ENCODE results near the gene THOC2.
"Not testable (repeated sequence)": the region's sequence is repeated elsewhere in the genome, so short reads cannot be mapped to it uniquely, and the experiment has no call there.

DNA sequence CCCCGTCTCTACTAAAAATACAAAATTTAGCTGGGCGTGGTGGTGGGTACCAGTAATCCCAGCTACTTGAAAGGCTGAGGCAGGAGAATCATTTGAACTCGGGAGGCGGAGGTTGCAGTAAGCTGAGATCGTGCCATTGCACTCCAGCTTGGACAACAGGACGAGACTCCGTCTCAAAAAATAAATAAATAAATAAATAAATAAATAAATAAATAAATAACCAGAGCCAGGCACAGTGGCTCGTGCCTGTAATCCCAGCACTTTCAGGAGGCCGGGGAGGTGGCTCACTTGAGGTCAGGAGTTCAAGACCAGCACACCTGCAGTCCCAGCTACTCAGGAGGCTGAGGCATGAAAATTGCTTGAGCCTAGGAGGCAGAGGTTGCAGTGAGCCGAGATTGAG lies 48.9 kb upstream of the THOC2 start:
- TF ChIP-seq, protein P1, sequence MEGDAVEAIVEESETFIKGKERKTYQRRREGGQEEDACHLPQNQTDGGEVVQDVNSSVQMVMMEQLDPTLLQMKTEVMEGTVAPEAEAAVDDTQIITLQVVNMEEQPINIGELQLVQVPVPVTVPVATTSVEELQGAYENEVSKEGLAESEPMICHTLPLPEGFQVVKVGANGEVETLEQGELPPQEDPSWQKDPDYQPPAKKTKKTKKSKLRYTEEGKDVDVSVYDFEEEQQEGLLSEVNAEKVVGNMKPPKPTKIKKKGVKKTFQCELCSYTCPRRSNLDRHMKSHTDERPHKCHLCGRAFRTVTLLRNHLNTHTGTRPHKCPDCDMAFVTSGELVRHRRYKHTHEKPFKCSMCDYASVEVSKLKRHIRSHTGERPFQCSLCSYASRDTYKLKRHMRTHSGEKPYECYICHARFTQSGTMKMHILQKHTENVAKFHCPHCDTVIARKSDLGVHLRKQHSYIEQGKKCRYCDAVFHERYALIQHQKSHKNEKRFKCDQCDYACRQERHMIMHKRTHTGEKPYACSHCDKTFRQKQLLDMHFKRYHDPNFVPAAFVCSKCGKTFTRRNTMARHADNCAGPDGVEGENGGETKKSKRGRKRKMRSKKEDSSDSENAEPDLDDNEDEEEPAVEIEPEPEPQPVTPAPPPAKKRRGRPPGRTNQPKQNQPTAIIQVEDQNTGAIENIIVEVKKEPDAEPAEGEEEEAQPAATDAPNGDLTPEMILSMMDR (IDR thresholded peaks at IDR 0.05): not testable (repeated sequence)
- not testable (repeated sequence) for TF ChIP-seq POLR2A (IDR thresholded peaks at IDR 0.05)

All from heart left ventricle (tissue), 13 donors.